Mammary epithelial cell (primary cell): Measurements from ENCODE around the gene ERP29.

Source experiments
- CTCF ChIP-seq, 2 donors: IDR thresholded peaks in 1 of 2; conservative IDR thresholded peaks in 1 of 2; 2 replicates each; pipeline ENCODE4 v1.5.1; 2011 to 2012; ENCODE audit warnings: inconsistent platforms in 2 of 2, low read length in 2 of 2, mild to moderate bottlenecking in 2 of 2, control low read depth in 1 of 2, low read depth in 1 of 2; ENCODE audit not compliant: insufficient read depth in 1 of 2; ENCODE audit errors: extremely low read depth in 1 of 2
- EZH2 ChIP-seq: IDR thresholded peaks from 2 replicates; pipeline ENCODE4 v1.6.1; 2012; ENCODE audit warnings: low read length, inconsistent platforms, borderline replicate concordance

- TF ChIP-seq CTCF (conservative IDR thresholded peaks at IDR 0.05 in 1 of 2, IDR thresholded peaks at IDR 0.05 in 1 of 2; ENCODE audit: extremely low read depth in 1 of 2, insufficient read depth in 1 of 2, low read depth in 1 of 2, low read length in 2 of 2), result no peak
- no peak for TF ChIP-seq EZH2
These were observed 20.8 kb upstream of the ERP29 start for GRCh38 chr12:111992464-111992863.
